ENCODE results near the gene HDAC9.

Gene HDAC9

GRCh38 chr7:18772567-18772965 lies 277.0 kb downstream of the HDAC9 start:
- no peak for TF ChIP-seq CTCF (IDR thresholded peaks at IDR 0.05; ENCODE audit: control insufficient read depth, insufficient read depth, low read depth, low read length, missing control alignments)
- no peak overlapping the region for H3K4me3 ChIP-seq (ENCODE audit: control insufficient read depth, low read depth, low read length)
- DNase-seq (ENCODE audit: low read depth) = no peak

GRCh38 chr7:18777314-18777713 lies 281.8 kb downstream of the HDAC9 start:
- TF ChIP-seq CTCF (IDR thresholded peaks at IDR 0.05; ENCODE audit: control insufficient read depth, insufficient read depth, low read depth, low read length, missing control alignments) = no peak
- H3K4me3 ChIP-seq (ENCODE audit: control insufficient read depth, low read depth, low read length) = no peak overlapping the region
- DNase-seq (ENCODE audit: low read depth) = no peak

GRCh38 chr7:18778594-18778993 lies 283.0 kb downstream of the HDAC9 start:
- peak; percentile 70 for DNase-seq (ENCODE audit: low read depth)
- H3K4me3 ChIP-seq (ENCODE audit: control insufficient read depth, low read depth, low read length) = no peak overlapping the region
- TF ChIP-seq CTCF (IDR thresholded peaks at IDR 0.05; ENCODE audit: control insufficient read depth, insufficient read depth, low read depth, low read length, missing control alignments) = no peak

GRCh38 chr7:18780266-18780665 lies 284.7 kb downstream of the HDAC9 start:
- no peak overlapping the region for H3K4me3 ChIP-seq (ENCODE audit: control insufficient read depth, low read depth, low read length)
- no peak for TF ChIP-seq CTCF (IDR thresholded peaks at IDR 0.05; ENCODE audit: control insufficient read depth, insufficient read depth, low read depth, low read length, missing control alignments)
- no peak for DNase-seq (ENCODE audit: low read depth)

GRCh38 chr7:18780938-18781337 lies 285.4 kb downstream of the HDAC9 start:
- TF ChIP-seq CTCF (IDR thresholded peaks at IDR 0.05; ENCODE audit: control insufficient read depth, insufficient read depth, low read depth, low read length, missing control alignments) = no peak
- no peak for DNase-seq (ENCODE audit: low read depth)
- H3K4me3 ChIP-seq (ENCODE audit: control insufficient read depth, low read depth, low read length) = no peak overlapping the region

GRCh38 chr7:18786196-18786727 lies 290.7 kb downstream of the HDAC9 start:
- no peak overlapping the region for H3K4me3 ChIP-seq (ENCODE audit: control insufficient read depth, low read depth, low read length)
- DNase-seq (ENCODE audit: low read depth) = no peak
- no peak for TF ChIP-seq CTCF (IDR thresholded peaks at IDR 0.05; ENCODE audit: control insufficient read depth, insufficient read depth, low read depth, low read length, missing control alignments)

GRCh38 chr7:18786796-18787195 lies 291.2 kb downstream of the HDAC9 start:
- DNase-seq (ENCODE audit: low read depth) = no peak
- TF ChIP-seq CTCF (IDR thresholded peaks at IDR 0.05; ENCODE audit: control insufficient read depth, insufficient read depth, low read depth, low read length, missing control alignments) = no peak
- no peak overlapping the region for H3K4me3 ChIP-seq (ENCODE audit: control insufficient read depth, low read depth, low read length)
